Ishikawa (cell line): ENCODE results near the gene SNX21.
A peak's percentile ranks its signal among the peaks of the same experiment; 100 is the strongest.

ENCODE experiments used
- CEBPB ChIP-seq: IDR thresholded peaks from 2 replicates; pipeline ENCODE4 v1.6.1; 2012
- CREB1 ChIP-seq: IDR thresholded peaks from 2 replicates; pipeline ENCODE4 v1.6.1; 2012; ENCODE audit warnings: low read depth
- EGR1 ChIP-seq: IDR thresholded peaks from 2 replicates; pipeline ENCODE4 v1.6.1; 2012
- EP300 ChIP-seq: IDR thresholded peaks from 2 replicates; pipeline ENCODE4 v1.6.1; 2012; ENCODE audit warnings: borderline replicate concordance
- FOXM1 ChIP-seq: IDR thresholded peaks from 2 replicates; pipeline ENCODE4 v1.6.1; 2012; ENCODE audit warnings: low read depth, borderline replicate concordance
- NFIC ChIP-seq: IDR thresholded peaks from 2 replicates; pipeline ENCODE4 v1.6.1; 2012
- RAD21 ChIP-seq: IDR thresholded peaks from 2 replicates; pipeline ENCODE4 v1.6.1; 2012; ENCODE audit warnings: low read depth
- TAF1 ChIP-seq: IDR thresholded peaks from 2 replicates; pipeline ENCODE4 v1.6.1; 2012; ENCODE audit warnings: low read depth, mild to moderate bottlenecking
- TCF12 ChIP-seq: IDR thresholded peaks from 2 replicates; pipeline ENCODE4 v1.6.1; 2012; ENCODE audit warnings: low read depth
- TEAD4 ChIP-seq: IDR thresholded peaks from 2 replicates; pipeline ENCODE4 v1.6.1; 2012
- YY1 ChIP-seq: IDR thresholded peaks from 2 replicates; pipeline ENCODE4 v1.6.1; 2012; ENCODE audit warnings: low read depth
- ZBTB7A ChIP-seq: IDR thresholded peaks from 2 replicates; pipeline ENCODE4 v1.6.1; 2012; ENCODE audit warnings: low read depth
- TF ChIP-seq, protein P1 (sequence below): IDR thresholded peaks from 2 replicates; pipeline ENCODE4 v1.6.1; 2012
- TF ChIP-seq, protein P2 (sequence below): IDR thresholded peaks from 2 replicates; pipeline ENCODE4 v1.6.1; 2012; ENCODE audit warnings: low read depth, mild to moderate bottlenecking
- TF ChIP-seq, protein P3 (sequence below): IDR thresholded peaks from 2 replicates; pipeline ENCODE4 v1.6.1; 2012

Gene SNX21

DNA sequence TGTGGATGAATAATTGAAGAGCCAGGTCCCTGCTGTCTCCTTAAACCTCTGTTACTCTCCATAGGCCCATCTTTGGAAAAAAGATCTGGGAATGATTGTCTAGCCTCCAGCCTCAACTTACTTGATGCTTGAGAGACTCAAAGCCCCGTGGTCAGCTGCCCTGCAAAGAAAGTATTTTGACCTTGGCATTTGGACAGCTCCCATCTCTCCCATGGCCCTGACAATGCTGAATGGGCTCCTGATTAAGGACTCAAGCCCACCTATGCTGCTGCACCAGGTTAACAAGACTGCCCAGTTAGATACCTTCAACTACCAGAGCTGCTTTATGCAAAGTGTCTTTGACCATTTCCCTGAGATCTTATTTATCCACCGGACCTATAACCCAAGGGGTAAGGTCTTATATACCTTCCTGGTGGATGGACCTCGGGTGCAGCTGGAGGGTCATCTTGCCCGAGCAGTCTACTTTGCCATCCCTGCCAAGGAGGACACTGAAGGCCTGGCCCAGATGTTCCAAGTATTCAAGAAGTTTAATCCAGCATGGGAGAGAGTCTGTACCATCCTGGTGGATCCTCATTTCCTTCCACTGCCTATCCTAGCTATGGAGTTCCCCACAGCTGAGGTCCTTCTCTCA, 49.0 kb downstream of the SNX21 start:
- TF ChIP-seq, protein P1, sequence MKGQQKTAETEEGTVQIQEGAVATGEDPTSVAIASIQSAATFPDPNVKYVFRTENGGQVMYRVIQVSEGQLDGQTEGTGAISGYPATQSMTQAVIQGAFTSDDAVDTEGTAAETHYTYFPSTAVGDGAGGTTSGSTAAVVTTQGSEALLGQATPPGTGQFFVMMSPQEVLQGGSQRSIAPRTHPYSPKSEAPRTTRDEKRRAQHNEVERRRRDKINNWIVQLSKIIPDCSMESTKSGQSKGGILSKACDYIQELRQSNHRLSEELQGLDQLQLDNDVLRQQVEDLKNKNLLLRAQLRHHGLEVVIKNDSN = no peak
- TF ChIP-seq, protein P2, sequence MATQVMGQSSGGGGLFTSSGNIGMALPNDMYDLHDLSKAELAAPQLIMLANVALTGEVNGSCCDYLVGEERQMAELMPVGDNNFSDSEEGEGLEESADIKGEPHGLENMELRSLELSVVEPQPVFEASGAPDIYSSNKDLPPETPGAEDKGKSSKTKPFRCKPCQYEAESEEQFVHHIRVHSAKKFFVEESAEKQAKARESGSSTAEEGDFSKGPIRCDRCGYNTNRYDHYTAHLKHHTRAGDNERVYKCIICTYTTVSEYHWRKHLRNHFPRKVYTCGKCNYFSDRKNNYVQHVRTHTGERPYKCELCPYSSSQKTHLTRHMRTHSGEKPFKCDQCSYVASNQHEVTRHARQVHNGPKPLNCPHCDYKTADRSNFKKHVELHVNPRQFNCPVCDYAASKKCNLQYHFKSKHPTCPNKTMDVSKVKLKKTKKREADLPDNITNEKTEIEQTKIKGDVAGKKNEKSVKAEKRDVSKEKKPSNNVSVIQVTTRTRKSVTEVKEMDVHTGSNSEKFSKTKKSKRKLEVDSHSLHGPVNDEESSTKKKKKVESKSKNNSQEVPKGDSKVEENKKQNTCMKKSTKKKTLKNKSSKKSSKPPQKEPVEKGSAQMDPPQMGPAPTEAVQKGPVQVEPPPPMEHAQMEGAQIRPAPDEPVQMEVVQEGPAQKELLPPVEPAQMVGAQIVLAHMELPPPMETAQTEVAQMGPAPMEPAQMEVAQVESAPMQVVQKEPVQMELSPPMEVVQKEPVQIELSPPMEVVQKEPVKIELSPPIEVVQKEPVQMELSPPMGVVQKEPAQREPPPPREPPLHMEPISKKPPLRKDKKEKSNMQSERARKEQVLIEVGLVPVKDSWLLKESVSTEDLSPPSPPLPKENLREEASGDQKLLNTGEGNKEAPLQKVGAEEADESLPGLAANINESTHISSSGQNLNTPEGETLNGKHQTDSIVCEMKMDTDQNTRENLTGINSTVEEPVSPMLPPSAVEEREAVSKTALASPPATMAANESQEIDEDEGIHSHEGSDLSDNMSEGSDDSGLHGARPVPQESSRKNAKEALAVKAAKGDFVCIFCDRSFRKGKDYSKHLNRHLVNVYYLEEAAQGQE = peak; percentile 47; the same call in 1 of the 2 replicates
- no peak for TF ChIP-seq RAD21

DNA sequence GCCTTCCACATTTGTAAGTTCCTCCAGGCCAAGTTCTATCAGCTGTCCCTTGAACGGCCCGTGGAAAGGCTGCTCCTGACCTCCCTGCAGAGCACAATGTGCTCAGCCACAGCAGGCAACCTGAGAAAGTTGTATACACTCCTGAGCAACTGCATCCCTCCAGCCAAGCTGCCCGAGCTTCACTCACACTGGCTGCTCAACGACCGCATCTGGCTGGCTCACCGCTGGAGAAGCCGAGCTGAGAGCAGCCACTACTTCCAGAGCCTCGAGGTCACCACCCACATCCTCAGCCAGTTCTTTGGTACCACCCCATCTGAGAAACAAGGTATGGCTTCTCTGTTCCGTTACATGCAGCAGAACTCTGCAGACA, 49.5 kb downstream of the SNX21 start:
- TF ChIP-seq CREB1 (no peak), RAD21 (no peak), CEBPB (no peak), TAF1 (no peak), FOXM1 (no peak), EGR1 (no peak), TCF12 (no peak), ZBTB7A (no peak), YY1 (no peak), NFIC (no peak), EP300 (no peak)
- TF ChIP-seq, protein P2 = no peak
- TF ChIP-seq, protein P1 = no peak
- TF ChIP-seq, protein P3, sequence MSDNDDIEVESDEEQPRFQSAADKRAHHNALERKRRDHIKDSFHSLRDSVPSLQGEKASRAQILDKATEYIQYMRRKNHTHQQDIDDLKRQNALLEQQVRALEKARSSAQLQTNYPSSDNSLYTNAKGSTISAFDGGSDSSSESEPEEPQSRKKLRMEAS = no peak

DNA sequence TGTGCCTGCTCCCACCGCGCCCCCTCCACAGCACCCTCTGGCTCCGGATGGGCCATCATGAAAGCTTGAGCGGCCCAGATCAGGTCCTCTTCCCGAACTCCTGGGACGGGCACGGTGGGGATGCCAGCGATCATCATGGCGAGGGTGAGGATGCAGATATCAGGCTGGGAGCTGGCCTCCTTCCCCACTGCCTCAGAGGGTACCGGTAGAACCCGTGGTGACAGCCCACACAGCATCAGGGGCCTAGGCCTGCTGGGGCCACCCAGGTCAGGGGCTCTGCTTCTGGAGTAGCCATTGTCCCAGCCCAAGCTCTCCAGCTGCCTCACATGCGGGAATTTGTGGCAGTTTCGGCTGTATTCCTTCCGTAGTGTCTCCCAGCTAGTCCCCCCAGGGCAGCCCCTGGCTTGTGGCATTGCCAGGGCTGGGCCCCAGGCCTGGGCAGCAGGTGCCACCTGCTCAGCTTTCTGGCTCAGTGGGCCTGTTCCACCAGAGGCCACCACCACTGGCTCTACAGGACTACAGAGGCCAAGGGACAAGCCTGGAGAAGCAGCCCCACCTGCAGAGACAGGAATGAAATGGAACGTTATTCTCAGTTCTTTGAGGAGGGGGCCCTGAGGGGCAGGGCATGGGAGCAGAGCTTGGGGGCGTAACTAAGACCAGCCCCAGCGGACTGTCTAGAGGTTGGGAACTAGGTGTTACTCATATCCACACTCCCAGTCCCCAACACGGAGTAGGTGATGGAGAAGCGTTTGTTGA, 53.2 kb downstream of the SNX21 start:
- no peak for TF ChIP-seq CEBPB
- no peak for TF ChIP-seq NFIC
- TF ChIP-seq EGR1 = no peak
- no peak for TF ChIP-seq CREB1
- no peak for TF ChIP-seq RAD21
- TF ChIP-seq TAF1 = no peak
- no peak for TF ChIP-seq EP300
- TF ChIP-seq, protein P1 = no peak
- TF ChIP-seq FOXM1 = no peak
- TF ChIP-seq, protein P2 = no peak
- no peak for TF ChIP-seq YY1
- no peak for TF ChIP-seq TCF12
- TF ChIP-seq, protein P3 = no peak
- no peak for TF ChIP-seq TEAD4
- TF ChIP-seq ZBTB7A = no peak

DNA sequence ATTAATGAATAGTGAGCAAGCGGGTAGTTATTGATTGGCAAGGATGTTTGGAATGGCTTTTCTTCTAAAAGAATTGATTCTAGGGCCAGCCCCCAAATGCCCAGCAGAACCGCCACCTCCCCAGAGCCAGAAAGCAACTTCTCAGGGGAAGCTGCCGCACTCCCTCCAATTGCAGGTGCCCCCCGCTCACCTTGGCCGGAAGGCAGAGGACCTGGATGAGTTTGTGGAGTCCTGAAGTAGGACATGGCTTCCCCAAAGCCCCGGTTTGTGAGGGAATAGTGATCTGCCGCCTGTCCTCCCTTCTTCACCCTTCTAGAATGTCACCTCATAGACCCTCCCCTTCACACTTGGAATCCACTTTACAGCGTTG, 53.7 kb downstream of the SNX21 start, which contains the start of gene SPATA25:
Gene SPATA25 (minus strand): TSS at position 277 of the 370 bp plus-strand sequence. CDS start 32 bp downstream, at position 245.
- TF ChIP-seq, protein P1 = no peak
- no peak for TF ChIP-seq CEBPB
- TF ChIP-seq RAD21 = no peak
- TF ChIP-seq EP300 = no peak
- TF ChIP-seq CREB1 = no peak
- no peak for TF ChIP-seq FOXM1
- TF ChIP-seq EGR1 = no peak
- TF ChIP-seq TCF12 = no peak
